Uterus (tissue), 2 donors: ENCODE results near the gene PAPPA2.

Experiments
- CTCF ChIP-seq, 4 experiments: fragments of 200-600 bp in 2 of 4; fragments of 450-650 bp in 2 of 4; sonication (generic) in 2 of 4; IDR thresholded peaks; one replicate each; pipeline ENCODE4 v1.5.1; 2016 to 2019; ENCODE audit warnings: antibody characterized with exemption in 4 of 4, mild to moderate bottlenecking in 2 of 4, moderate library complexity in 1 of 4
- POLR2A ChIP-seq, 2 donors: fragments of 450-650 bp; IDR thresholded peaks; one replicate each; pipeline ENCODE4 v1.6.1; 2016; ENCODE audit warnings: antibody characterized with exemption in 2 of 2, mild to moderate bottlenecking in 1 of 2, moderate library complexity in 1 of 2

GRCh38 chr1:176857632-176858031 lies 394.7 kb downstream of the PAPPA2 start:
- TF ChIP-seq CTCF (IDR thresholded peaks at IDR 0.05): no peak
- TF ChIP-seq POLR2A (IDR thresholded peaks at IDR 0.05): no peak
